Small intestine (tissue), 7 donors: Measurements from ENCODE around the gene CACYBP. TPM values are rescaled to one million over a fixed set of nuclear protein-coding genes. Genes with fewer than 3 reads are reported as not detected.
A peak's percentile ranks its signal among the peaks of the same experiment; 100 is the strongest.

Source experiments
- DNase-seq, 2 donors: peaks; one replicate each; pipeline versions ENCODE4 v3.0.0 to v3.0.0-alpha.2; 2013
- FAIRE-seq: peaks from 2 replicates; lab custom pipeline; 2012; peaks lifted over from hg19 to GRCh38; lab: Jason Lieb, UNC
- H3K27ac ChIP-seq, 3 donors: one replicate each; pipeline ENCODE4 v1.5.1; 2013; ENCODE audit warnings: low read length in 2 of 3, mild to moderate bottlenecking in 2 of 3, control low read depth in 1 of 3, inconsistent platforms in 1 of 3, low read depth in 1 of 3, moderate library complexity in 1 of 3
- H3K27me3 ChIP-seq, 3 donors: one replicate each; pipeline ENCODE4 v1.6.1; 2013; ENCODE audit warnings: low read length in 3 of 3, inconsistent platforms in 1 of 3; ENCODE audit not compliant: control insufficient read depth in 3 of 3, insufficient read depth in 3 of 3
- H3K36me3 ChIP-seq, 3 donors: one replicate each; pipeline ENCODE4 v1.6.1; 2013; ENCODE audit warnings: low read length in 3 of 3, inconsistent platforms in 1 of 3, low read depth in 1 of 3, mild to moderate bottlenecking in 1 of 3, moderate library complexity in 1 of 3; ENCODE audit not compliant: control insufficient read depth in 3 of 3, insufficient read depth in 2 of 3
- H3K4me1 ChIP-seq, 3 donors: one replicate each; pipeline ENCODE4 v1.6.1; 2013; ENCODE audit warnings: low read length in 2 of 3, inconsistent platforms in 1 of 3, low read depth in 1 of 3, mild to moderate bottlenecking in 1 of 3, moderate library complexity in 1 of 3; ENCODE audit not compliant: control insufficient read depth in 3 of 3, insufficient read depth in 2 of 3
- H3K4me3 ChIP-seq, 3 donors: one replicate each; pipeline ENCODE4 v1.5.1; 2013; ENCODE audit warnings: low read length in 3 of 3, control low read depth in 1 of 3, inconsistent platforms in 1 of 3, low read depth in 1 of 3, mild to moderate bottlenecking in 1 of 3, moderate library complexity in 1 of 3
- H3K9me3 ChIP-seq, 2 donors: one replicate each; pipeline ENCODE4 v1.6.1; 2013; ENCODE audit warnings: low read depth in 1 of 2, low read length in 1 of 2; ENCODE audit not compliant: control insufficient read depth in 2 of 2, insufficient read depth in 1 of 2
- WGBS, 3 donors: extraction: QIAGEN DNeasy Blood & Tissue Kit; methylation state at CpG; one replicate each; pipeline ENCODE4 v1.1.7; 2013; 5-methylcytosine and 5-hydroxymethylcytosine counted together
- polyA plus RNA-seq, 4 donors: library from polyadenylated mRNA; stranded (reverse) in 3 of 4; unstranded in 1 of 4; fragments of 200-250 nt in 3 of 4; fragments of 120-200 nt in 1 of 4; gene quantifications; one replicate each; pipeline versions ENCODE4 v1.2.1 to v1.2.3, GENCODE V29; 2013
- donor health status: healthy with polysubstance abuse.
- donor health status: control.
- donor health status: control.
- donor health status: Bipolar disorder and iron deficiency.
- donor health status: healthy.

Gene CACYBP
- polyA plus RNA-seq, 4 donors: 42.4 to 99.8 (median 73.2) TPM

DNA sequence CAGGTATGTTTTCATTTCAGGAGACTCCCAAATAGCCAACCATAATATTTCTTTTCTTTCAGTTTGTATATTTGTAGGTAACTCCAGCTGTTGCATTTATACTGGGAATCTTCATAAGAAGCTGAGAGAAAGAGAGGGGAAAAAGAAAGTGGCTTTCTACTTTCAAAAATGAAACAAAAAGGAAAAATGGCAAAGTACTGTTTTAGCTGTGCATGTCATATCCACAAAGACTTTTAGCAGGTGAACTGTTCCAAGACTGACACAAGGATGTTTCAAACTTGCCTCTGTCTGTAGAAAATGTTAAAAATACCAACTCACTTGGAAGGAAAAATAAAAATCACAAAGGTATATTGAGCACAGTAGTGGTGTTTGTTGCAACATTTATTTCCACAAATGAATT is 41.9 kb upstream of the CACYBP start:
- Histone ChIP-seq H3K27ac (peak overlapping the region in 1 of 3 donors; percentile 44), H3K4me1 (peaks cover 0 to 27% (median 6%) of the 10 kb centered on the region in 3 donors), H3K9me3 (no peaks in the 10 kb centered on the region), H3K27me3 (no peaks in the 10 kb centered on the region), H3K4me3 (no peak overlapping the region), H3K36me3 (peaks cover 0 to 2% (median 0%) of the 10 kb centered on the region in 3 donors)
- DNase-seq (no peak), FAIRE-seq (no peak)

DNA sequence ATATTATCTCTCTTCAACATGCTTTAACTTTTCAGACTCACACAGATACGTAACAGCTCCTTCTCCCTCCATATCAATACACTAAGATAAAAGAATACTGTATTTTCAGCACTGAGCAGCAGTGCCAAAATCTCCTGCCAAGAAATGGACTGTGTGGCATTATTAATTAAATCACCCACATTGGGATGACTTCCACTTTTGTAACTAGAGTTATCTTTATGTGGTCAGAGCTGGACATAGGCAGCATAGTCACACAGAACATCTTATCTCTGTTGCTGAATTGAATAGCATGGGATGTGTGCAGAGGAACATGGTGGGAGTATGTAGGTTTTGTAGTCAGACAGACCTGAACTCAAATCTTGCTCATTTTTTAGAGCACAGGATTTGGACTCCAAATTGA is 41.4 kb upstream of the CACYBP start:
- peaks cover 0 to 2% (median 0%) of the 10 kb centered on the region in 3 donors for H3K36me3 ChIP-seq
- H3K9me3 ChIP-seq: no peaks in the 10 kb centered on the region
- no peak overlapping the region for H3K27ac ChIP-seq
- peaks cover 0 to 25% (median 6%) of the 10 kb centered on the region in 3 donors for H3K4me1 ChIP-seq
- no peak overlapping the region for H3K4me3 ChIP-seq
- H3K27me3 ChIP-seq: no peaks in the 10 kb centered on the region
- no peak for FAIRE-seq
- 77 to 95% (median 87%) methylated on average over 1 of the region's 1 CpG for WGBS, 3 donors
- no peak for DNase-seq

DNA sequence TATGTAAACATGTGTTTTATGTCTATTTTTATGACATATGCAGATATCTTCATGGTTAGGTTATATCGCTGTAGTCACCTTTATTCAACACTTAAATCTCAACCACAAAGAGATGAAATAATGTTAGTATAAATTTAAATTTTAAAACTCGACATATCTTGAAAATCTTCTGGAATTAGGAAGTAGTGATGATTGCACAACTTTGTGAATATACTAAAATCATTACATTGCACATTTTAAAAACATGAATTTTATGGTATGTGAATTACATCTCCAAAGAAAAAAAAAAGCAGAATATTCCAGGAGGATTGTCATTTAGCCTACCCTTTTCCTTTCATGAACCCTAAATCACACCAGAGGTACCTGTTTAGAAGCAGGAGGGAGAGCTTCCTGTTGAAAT is 39.4 kb upstream of the CACYBP start:
- FAIRE-seq (no peak), DNase-seq (no peak)
- Histone ChIP-seq H3K9me3 (no peaks in the 10 kb centered on the region), H3K36me3 (peaks cover 0 to 2% (median 0%) of the 10 kb centered on the region in 3 donors), H3K27me3 (no peaks in the 10 kb centered on the region), H3K27ac (no peak overlapping the region), H3K4me1 (peaks cover 2 to 24% (median 3%) of the 10 kb centered on the region in 3 donors), H3K4me3 (no peak overlapping the region)
- 93 to 99% (median 94%) methylated on average over 2 of the region's 2 CpGs for WGBS, 3 donors

DNA sequence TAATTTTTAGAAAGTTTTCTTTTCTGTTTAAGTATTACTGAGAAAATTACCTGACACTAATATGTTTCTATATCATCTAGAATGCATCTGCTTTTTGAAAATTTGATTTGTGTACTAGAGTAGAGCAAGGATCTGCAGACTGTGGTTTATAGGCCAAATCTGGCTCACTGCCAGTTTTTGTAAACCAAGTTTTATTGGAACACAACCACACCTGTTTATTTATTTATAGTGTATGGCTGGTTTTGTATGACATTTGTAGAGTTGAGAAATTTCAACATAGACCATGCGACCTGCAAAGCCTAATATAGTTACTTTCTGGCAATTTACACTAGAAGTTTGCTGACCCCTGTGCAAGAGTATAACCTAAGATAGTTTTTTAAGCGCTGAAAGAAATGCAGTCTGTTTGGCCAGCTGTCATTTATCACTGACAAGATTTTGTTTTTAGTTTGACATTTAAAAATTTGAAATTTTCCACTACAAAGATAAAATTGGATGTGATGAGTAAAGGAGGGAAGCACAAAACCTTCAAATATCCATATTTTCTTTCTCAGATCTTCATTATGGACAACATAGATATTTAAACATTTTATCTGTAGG is 36.1 kb upstream of the CACYBP start:
- Histone ChIP-seq H3K4me1 (peaks cover 9 to 43% (median 9%) of the 10 kb centered on the region in 3 donors), H3K27ac (peak overlapping the region in 1 of 3 donors; percentile 71), H3K27me3 (no peaks in the 10 kb centered on the region), H3K9me3 (no peaks in the 10 kb centered on the region), H3K36me3 (no peaks in the 10 kb centered on the region), H3K4me3 (no peak overlapping the region)
- peak; percentile 50 to 61 for DNase-seq
- FAIRE-seq: no peak
- 45 to 63% (median 53%) methylated on average over 2 of the region's 2 CpGs for WGBS, 3 donors

DNA sequence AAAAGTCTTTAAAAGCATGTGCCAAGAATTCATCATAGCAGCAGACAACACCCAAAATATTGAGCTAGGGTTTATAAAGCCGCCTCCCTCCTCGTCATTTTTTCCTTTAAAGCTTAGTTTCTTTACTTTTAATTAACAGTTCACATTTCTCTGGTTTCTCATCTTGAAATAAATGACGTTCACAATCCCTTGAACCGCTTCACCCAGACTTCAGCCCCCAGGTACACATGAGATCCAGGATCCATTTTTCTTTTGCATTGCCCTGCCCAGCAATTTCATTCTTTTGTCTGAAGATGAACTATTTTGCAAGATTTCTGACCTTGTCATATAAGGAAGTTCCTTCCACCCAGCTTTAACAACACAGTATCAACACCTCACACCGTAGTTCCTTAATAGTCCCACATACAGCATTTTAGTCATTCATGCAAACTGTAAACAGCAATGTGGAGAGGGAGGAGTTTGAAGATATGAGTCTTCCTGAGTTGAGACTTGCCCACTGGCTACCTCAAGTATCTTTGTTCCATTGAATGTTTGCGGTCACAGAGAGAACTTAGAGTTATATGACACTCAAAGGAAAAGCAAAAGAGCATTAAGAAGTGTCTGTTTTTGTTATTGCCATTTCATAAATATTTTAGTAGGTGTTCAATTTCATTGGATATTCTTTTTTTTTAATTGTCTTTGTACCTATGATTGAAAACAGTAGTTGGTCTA is 35.3 kb upstream of the CACYBP start:
- WGBS, 3 donors: 21 to 35% (median 29%) methylated on average over 6 of the region's 6 CpGs
- Histone ChIP-seq H3K36me3 (peaks cover 0 to 5% (median 0%) of the 10 kb centered on the region in 3 donors), H3K4me1 (peaks cover 9 to 50% (median 12%) of the 10 kb centered on the region in 3 donors), H3K27me3 (no peaks in the 10 kb centered on the region), H3K9me3 (no peaks in the 10 kb centered on the region), H3K27ac (peak overlapping the region; percentile 56 to 71 (median 59)), H3K4me3 (no peak overlapping the region)
- no peak for FAIRE-seq
- peak; percentile 63 to 73 for DNase-seq

DNA sequence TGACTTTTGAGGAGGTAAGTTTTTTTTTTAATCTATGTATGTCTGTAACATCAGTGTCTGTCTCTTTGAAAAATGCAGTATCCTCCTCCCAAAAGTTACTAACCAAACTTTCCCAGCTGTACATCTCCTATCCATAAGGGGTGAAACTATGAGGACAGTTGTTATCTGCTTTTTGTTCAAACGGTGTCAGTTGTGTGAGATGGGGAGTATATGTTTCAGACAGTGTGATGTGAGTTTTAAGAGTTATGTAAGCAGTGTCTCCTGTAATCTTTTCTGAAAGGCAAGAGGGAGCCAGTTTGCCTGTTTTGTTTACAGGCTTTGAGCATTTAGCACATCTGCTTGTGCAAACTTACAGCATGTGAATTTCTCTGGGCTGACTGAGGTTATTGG is 34.8 kb upstream of the CACYBP start:
- WGBS, 3 donors: 29 to 54% (median 31%) methylated on average over 1 of the region's 1 CpG
- peaks cover 9 to 50% (median 12%) of the 10 kb centered on the region in 3 donors for H3K4me1 ChIP-seq
- FAIRE-seq: no peak
- no peaks in the 10 kb centered on the region for H3K27me3 ChIP-seq
- peaks cover 0 to 7% (median 1%) of the 10 kb centered on the region in 3 donors for H3K36me3 ChIP-seq
- DNase-seq: peak in 1 of 2 donors; percentile 31
- H3K9me3 ChIP-seq: no peaks in the 10 kb centered on the region
- H3K27ac ChIP-seq: peak overlapping the region; percentile 66 to 92 (median 71)
- H3K4me3 ChIP-seq: no peak overlapping the region

DNA sequence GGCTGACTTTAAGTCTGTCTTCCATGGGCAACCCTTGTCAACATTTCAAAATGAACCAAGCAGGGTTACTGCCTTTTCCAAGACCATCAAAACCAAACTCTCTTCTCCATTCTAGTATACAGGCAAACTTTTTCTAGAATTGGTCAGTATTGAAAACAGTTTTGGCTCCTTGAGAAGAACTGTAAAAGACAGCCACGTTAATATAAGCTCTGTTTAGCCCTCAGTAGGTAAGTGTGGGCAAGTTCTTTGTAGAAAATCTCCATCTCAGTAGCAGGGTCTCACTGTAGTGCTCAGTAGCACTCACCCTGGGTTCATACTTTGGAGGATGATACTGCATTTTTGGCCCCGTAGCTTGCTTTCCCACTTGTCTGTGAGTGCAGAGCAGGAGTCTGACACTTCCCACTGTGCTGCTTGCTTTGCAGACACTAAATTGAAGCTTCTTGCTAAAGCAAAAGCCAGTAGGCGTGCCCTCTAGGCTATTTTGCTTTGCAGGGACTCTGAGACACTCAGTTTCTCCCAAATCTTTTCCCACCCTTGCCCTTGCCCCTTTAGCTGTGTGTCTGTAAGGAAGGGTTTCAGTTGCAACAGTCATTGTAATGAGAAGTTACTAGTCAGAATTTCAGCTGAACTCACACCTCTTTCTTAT is 34.3 kb upstream of the CACYBP start:
- Histone ChIP-seq H3K4me1 (peaks cover 9 to 49% (median 12%) of the 10 kb centered on the region in 3 donors), H3K9me3 (no peaks in the 10 kb centered on the region), H3K4me3 (peak overlapping the region in 1 of 3 donors; percentile 8), H3K27ac (peak overlapping the region; percentile 66 to 92 (median 71)), H3K27me3 (no peaks in the 10 kb centered on the region), H3K36me3 (peaks cover 0 to 7% (median 2%) of the 10 kb centered on the region in 3 donors)
- FAIRE-seq: no peak
- WGBS, 3 donors: 40 to 53% (median 44%) methylated on average over 3 of the region's 3 CpGs
- peak in 1 of 2 donors; percentile 37 for DNase-seq

DNA sequence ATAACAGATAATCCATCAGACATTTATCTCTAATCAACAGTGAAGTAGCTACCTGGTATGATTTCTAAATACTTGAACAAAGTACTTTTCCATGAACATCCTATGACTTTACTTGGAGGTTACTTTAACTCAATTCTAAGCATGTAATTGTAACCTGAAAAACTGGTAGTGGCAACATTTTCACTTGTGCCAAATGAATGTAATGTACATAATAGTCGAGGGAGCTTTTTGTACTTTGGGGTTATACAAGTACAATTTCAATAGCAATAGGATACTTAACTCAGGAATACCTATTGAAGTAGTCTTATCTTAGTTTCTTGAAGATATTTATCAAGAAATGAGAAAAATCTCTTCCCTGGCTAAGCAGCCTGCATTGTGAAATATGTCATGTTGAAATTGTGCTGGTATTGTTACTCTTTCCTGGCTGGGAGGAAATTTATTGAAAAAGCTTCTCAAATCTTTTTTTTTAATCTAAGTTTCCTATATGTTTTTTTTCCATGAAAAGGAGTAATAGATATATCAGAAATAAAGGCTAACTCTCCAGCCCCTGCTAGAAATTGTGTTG is 33.7 kb upstream of the CACYBP start:
- FAIRE-seq (no peak), DNase-seq (peak in 1 of 2 donors; percentile 73)
- Histone ChIP-seq H3K36me3 (peaks cover 0 to 7% (median 2%) of the 10 kb centered on the region in 3 donors), H3K27ac (peak overlapping the region; percentile 71 to 92 (median 78)), H3K4me1 (peaks cover 9 to 45% (median 12%) of the 10 kb centered on the region in 3 donors), H3K9me3 (no peaks in the 10 kb centered on the region), H3K27me3 (no peaks in the 10 kb centered on the region), H3K4me3 (peak overlapping the region in 1 of 3 donors; percentile 8)
- 7 to 33% (median 12%) methylated on average over 1 of the region's 1 CpG for WGBS, 3 donors
